Astrocyte of the hippocampus (primary cell): ENCODE results near the gene PSME3IP1.
"Not testable (repeated sequence)": the region's sequence is repeated elsewhere in the genome, so short reads cannot be mapped to it uniquely, and the experiment has no call there.

Experiments
- DNase-seq: peaks from one replicate; pipeline ENCODE4 v3.0.0; 2011; ENCODE audit warnings: low read depth, low spot score

Gene PSME3IP1

GRCh38 chr16:57125969-57126368, 59.9 kb downstream of the PSME3IP1 start:
- DNase-seq, result no peak

- no peak for DNase-seq
Observed at GRCh38 chr16:57125376-57125775, 60.5 kb downstream of the PSME3IP1 start.

- no peak for DNase-seq
Observed at GRCh38 chr16:57123974-57124674, 61.7 kb downstream of the PSME3IP1 start.

- DNase-seq, result no peak
Observed at GRCh38 chr16:57123216-57123973, 62.4 kb downstream of the PSME3IP1 start.

GRCh38 chr16:57118461-57119084, 67.3 kb downstream of the PSME3IP1 start:
- DNase-seq, result no peak

- DNase-seq, result peak; percentile 87
Observed at GRCh38 chr16:57115514-57116182, 70.2 kb downstream of the PSME3IP1 start.

- DNase-seq, result peak; percentile 50
Observed at GRCh38 chr16:57115168-57115513, 70.7 kb downstream of the PSME3IP1 start.

GRCh38 chr16:57113664-57114063, 72.2 kb downstream of the PSME3IP1 start:
- DNase-seq, result no peak

- DNase-seq, result peak; percentile 74
Observed at GRCh38 chr16:57113042-57113453, 72.8 kb downstream of the PSME3IP1 start.

- DNase-seq, result no peak
Observed at GRCh38 chr16:57112403-57113041, 73.3 kb downstream of the PSME3IP1 start.

GRCh38 chr16:57111420-57111819, 74.4 kb downstream of the PSME3IP1 start:
- no peak for DNase-seq

- no peak for DNase-seq
Observed at GRCh38 chr16:57110937-57111336, 74.9 kb downstream of the PSME3IP1 start.

GRCh38 chr16:57109259-57110105, 76.4 kb downstream of the PSME3IP1 start:
- not testable (repeated sequence) for DNase-seq

- DNase-seq, result no peak
Observed at GRCh38 chr16:57108432-57108831, 77.4 kb downstream of the PSME3IP1 start.

GRCh38 chr16:57107321-57107922, 78.4 kb downstream of the PSME3IP1 start:
- no peak for DNase-seq

- DNase-seq, result no peak
Observed at GRCh38 chr16:57106767-57107166, 79.1 kb downstream of the PSME3IP1 start.

GRCh38 chr16:57105184-57105583, 80.7 kb downstream of the PSME3IP1 start:
- no peak for DNase-seq

GRCh38 chr16:57104706-57105105, 81.1 kb downstream of the PSME3IP1 start:
- no peak for DNase-seq

- DNase-seq, result no peak
Observed at GRCh38 chr16:57102888-57103851, 82.7 kb downstream of the PSME3IP1 start.
